ENCODE data around the gene ADGRD1.

Gene ADGRD1

GRCh38 chr12:130965668-130966067 lies 12.0 kb downstream of the ADGRD1 start:
- no peak for DNase-seq (ENCODE audit: low read depth, low spot score)
- no peak for TF ChIP-seq CTCF (IDR thresholded peaks at IDR 0.05; ENCODE audit: insufficient read depth, low read length, missing control alignments)
- H3K4me3 ChIP-seq (ENCODE audit: low read depth, low read length): no peak overlapping the region
- POLR2A ChIA-PET: no interaction called here
- CTCF ChIA-PET: no interaction called here

GRCh38 chr12:130966443-130967030 lies 12.8 kb downstream of the ADGRD1 start:
- ChIA-PET POLR2A (no interaction called here), CTCF (no interaction called here)
- no peak overlapping the region for H3K4me3 ChIP-seq (ENCODE audit: low read depth, low read length)
- no peak for DNase-seq (ENCODE audit: low read depth, low spot score)
- no peak for TF ChIP-seq CTCF (IDR thresholded peaks at IDR 0.05; ENCODE audit: insufficient read depth, low read length, missing control alignments)

- ChIA-PET CTCF (no interaction called here), POLR2A (no interaction called here)
- DNase-seq (ENCODE audit: low read depth, low spot score): no peak
- no peak for TF ChIP-seq CTCF (IDR thresholded peaks at IDR 0.05; ENCODE audit: insufficient read depth, low read length, missing control alignments)
- no peak overlapping the region for H3K4me3 ChIP-seq (ENCODE audit: low read depth, low read length)
Measured at GRCh38 chr12:130967636-130968035, 13.9 kb downstream of the ADGRD1 start.

GRCh38 chr12:130968611-130969010 lies 14.9 kb downstream of the ADGRD1 start:
- POLR2A ChIA-PET: no interaction called here
- DNase-seq (ENCODE audit: low read depth, low spot score): no peak
- CTCF ChIA-PET: interaction anchor here (0.8 kb wide), 1 partner anchor 52 kb away, joined by 3 read pairs; no protein-coding TSS in a partner anchor
- no peak overlapping the region for H3K4me3 ChIP-seq (ENCODE audit: low read depth, low read length)
- TF ChIP-seq CTCF (IDR thresholded peaks at IDR 0.05; ENCODE audit: insufficient read depth, low read length, missing control alignments): no peak

GRCh38 chr12:130969223-130969622 lies 15.5 kb downstream of the ADGRD1 start:
- POLR2A ChIA-PET: no interaction called here
- TF ChIP-seq CTCF (IDR thresholded peaks at IDR 0.05; ENCODE audit: insufficient read depth, low read length, missing control alignments): no peak
- no peak overlapping the region for H3K4me3 ChIP-seq (ENCODE audit: low read depth, low read length)
- CTCF ChIA-PET: interaction anchor here (0.8 kb wide), 1 partner anchor 53 kb away, joined by 3 read pairs; no protein-coding TSS in a partner anchor
- no peak for DNase-seq (ENCODE audit: low read depth, low spot score)

GRCh38 chr12:130970165-130970907 lies 16.6 kb downstream of the ADGRD1 start:
- no peak for DNase-seq (ENCODE audit: low read depth, low spot score)
- ChIA-PET CTCF (no interaction called here), POLR2A (no interaction called here)
- no peak for TF ChIP-seq CTCF (IDR thresholded peaks at IDR 0.05; ENCODE audit: insufficient read depth, low read length, missing control alignments)
- H3K4me3 ChIP-seq (ENCODE audit: low read depth, low read length): no peak overlapping the region

Data from AG04449 (cell line).